ENCODE measurements around the gene S100A11.

DNA sequence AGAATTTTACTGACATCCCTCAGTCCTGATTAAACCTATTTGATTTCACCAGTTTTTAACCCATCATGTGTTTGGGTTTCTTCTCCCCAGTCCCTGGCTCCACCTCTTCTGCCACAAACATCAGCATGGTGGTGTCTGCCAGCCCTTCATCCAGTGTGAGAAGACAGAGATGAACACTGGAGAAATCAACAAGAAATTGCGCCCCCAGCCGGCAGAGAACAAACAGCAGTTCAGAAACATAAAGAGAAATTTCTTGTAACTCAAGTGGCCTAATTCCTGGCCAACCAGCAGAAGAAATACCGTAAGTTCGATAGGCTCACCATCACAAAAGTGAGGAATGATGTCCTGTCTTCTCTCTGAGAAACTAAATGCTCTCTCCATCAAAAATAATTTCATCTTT lies 18.3 kb downstream of the S100A11 start:
- no peak for TF ChIP-seq CTCF (IDR thresholded peaks at IDR 0.05; ENCODE audit: borderline replicate concordance, extremely low read depth, low read length, poor library complexity, severe bottlenecking)
- TF ChIP-seq EZH2 (IDR thresholded peaks at IDR 0.05; ENCODE audit: borderline replicate concordance, low read depth, low read length, severe bottlenecking): no peak
